Measurements from ENCODE around the gene LTBP2.
"Not testable (repeated sequence)": the region's sequence is repeated elsewhere in the genome, so short reads cannot be mapped to it uniquely, and the experiment has no call there.

LTBP2 gene

DNA sequence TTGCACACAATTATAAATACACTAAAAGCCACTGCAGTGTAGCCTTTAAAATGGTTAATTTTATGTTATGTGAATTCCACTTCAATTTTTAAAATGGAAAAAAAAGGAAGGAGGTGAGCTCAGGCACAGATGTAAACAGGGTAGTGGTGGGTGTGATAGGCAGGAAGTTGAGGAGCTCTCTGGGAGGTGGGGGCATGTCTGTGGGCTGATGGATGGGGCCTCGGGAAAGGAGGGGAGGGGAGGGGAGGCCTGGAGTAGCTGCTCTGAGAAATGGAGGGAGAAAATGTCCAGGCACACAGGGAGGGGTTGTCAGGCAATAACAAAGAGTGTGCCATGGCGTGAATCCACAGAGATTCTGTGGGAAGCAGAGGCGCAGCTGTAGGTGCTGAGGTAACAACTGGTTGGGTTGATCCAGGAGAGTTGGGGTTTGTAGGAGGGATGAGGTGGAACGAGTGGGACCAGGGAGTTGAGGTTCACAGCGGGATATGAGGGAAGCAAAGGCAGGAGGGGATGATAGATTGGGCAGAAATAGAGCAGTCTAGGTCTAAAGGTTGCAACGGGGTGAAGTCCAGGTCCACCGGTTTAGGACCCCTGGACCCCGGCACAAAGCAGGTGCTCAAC is 57.2 kb downstream of the LTBP2 start:
- DNase-seq (ENCODE audit: extremely low read depth in 1 of 2, low read depth in 1 of 2), result no peak

DNA sequence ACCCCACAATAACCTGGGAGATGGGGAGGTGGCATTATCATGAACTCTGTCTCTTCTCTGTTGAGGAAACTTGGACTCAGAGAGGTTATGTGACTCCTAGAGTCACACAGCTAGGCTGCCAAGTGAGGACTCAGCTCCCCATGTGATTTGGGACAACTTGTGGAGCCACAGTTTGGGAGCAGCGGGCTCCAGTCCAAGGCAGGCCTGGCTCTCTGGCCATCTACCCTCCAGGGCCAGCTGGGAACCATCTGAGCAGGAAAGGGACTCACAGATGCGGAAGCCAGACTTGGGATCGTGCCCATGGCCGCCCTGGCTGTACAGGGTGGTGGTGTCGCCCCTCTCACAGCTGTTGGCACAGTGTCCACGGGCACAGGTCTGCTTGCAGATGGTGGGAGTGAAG is 59.4 kb downstream of the LTBP2 start:
- DNase-seq (ENCODE audit: extremely low read depth in 1 of 2, low read depth in 1 of 2), result no peak

DNA sequence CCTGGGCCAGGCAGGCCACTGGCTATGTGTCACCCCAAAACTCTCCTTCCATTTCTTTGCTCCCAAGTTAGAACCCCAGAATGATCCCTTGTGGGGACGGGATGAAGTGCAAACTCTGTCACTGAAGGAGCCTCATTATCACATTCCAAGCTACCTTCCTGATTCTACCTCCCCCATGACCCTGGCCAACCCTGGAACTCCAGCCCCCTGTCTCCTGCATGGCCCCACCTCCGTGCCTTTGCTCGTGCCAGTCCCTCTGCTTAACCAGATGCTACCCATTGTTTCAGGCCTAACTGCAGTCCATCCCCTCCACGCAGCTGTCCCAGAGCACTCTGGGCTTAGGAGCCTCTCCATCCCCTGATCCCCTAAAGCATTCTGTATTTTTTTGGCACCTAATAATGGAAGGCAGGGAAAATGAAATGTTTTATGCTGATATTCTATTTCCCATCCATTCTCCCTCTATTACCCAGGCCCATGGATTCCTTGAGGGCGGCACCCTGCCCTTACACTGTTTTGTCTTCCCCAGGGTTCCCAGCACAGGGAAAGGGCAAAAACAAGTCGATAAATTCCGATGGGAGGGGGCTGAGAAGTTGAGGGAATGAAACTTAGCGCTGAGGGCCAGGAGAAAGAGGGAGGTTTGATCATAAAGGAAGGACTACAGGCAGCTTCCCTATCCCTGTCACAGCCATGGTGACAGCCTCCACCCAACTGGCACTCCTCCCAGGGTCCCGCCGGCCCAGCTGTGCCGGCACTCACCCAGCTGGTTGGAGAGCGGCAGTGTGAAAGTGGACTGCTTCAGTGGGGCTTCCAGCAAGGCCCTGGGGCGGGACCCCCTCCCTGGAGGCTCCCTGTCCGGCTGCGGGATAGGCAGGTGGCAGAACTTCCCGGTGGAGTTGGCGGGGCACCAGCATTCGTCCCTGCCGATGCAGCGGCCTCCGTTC is 60.3 kb downstream of the LTBP2 start:
- DNase-seq (ENCODE audit: extremely low read depth in 1 of 2, low read depth in 1 of 2), result no peak

- DNase-seq (ENCODE audit: extremely low read depth in 1 of 2, low read depth in 1 of 2), result no peak
Measured at GRCh38 chr14:74551001-74551400, 61.0 kb downstream of the LTBP2 start.

GRCh38 chr14:74550071-74550470 is 62.0 kb downstream of the LTBP2 start:
- DNase-seq (ENCODE audit: extremely low read depth in 1 of 2, low read depth in 1 of 2), result no peak

DNA sequence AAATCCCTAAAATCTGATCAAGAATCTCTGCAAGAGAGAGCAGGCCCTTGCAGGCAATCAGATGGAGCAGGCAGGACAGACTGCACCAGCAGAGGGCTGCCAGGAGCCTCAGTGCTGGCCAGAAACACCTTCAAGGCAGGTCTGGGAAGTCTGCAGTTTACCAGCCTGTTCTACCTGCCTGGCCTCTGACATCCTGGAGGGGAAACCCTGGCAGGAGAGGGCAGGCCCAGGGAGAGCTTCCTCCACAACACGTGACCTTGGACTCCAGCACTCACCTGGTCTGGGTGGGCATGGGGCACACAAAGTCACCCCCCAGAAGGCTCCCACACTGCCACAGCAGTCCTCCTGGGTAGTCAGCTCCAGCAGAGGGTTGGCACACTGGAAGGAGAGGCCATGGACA is 62.4 kb downstream of the LTBP2 start:
- no peak for DNase-seq (ENCODE audit: extremely low read depth in 1 of 2, low read depth in 1 of 2)

DNA sequence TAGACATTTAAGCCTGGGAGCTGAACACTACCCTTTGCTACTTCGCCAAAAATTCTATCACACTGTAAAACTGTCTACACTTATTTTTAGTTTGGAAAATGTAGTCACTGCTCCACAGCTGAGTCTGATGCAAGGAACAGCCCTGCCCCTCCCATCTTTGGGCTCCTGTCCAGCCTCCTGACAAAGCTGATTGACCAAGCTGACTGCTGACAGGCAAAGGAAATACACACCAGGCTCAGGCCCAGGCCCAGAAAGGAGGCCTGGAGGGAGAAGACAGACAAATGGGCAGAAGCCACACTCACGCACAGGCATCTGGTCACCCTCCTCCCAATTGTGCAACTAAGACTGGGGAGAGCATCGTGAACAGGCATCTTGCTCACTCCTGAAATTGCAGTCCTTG is 63.2 kb downstream of the LTBP2 start:
- no peak for DNase-seq (ENCODE audit: extremely low read depth in 1 of 2, low read depth in 1 of 2)

DNA sequence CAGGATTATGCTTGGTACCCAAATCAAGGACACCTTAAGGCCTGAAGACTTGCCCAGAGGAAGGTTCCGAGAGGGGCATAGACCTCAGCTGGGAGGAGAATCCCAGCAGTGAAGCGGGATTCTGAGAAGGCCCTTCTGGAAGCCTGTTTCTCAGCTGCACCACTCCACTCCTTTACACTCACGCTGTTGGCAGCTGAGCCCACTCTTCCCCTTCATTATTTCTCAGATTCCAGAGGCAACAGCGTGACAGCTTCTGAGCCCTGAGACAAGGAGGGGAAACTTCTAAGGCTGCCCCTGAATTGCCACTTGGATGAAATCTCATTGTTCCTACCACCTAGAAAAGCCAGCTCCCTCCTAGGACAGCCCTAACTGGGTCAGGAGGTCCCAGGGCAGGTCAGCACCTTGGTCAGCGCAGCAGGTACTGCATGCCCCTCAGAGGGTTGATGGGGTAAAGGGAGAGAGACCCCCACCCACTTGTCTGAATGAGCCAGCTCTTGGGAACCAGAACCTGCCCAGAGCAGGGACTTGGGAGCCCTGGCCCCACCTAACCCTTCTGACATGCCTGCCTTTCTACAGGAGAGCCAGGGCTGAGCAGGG is 64.6 kb downstream of the LTBP2 start:
- DNase-seq (ENCODE audit: extremely low read depth in 1 of 2, low read depth in 1 of 2), result no peak

DNA sequence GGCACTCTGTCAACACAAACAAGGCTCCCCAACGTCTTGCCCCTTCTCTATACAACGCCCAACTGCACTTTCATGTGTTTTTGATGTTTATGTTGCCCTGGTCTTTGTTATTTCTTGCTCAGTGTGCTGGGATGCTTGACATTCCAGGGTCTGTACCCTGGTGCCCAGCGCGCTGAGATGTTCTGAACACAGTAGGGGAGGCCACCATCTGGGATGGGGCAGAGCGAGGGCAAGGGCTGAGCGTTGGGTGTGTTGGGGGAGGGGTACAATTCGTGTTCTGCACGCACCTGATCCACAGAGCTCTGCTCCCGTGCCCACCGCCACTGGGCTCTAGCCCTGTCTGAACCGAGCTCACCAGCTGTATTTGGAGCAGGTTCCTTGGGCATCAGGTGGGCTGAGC is 65.6 kb downstream of the LTBP2 start:
- DNase-seq (ENCODE audit: extremely low read depth in 1 of 2, low read depth in 1 of 2), result no peak

- DNase-seq (ENCODE audit: extremely low read depth in 1 of 2, low read depth in 1 of 2), result no peak
Measured at GRCh38 chr14:74545386-74545785, 66.7 kb downstream of the LTBP2 start.

- no peak for DNase-seq (ENCODE audit: extremely low read depth in 1 of 2, low read depth in 1 of 2)
Measured at GRCh38 chr14:74543771-74544438, 68.1 kb downstream of the LTBP2 start.

GRCh38 chr14:74542056-74542685 is 69.9 kb downstream of the LTBP2 start:
- no peak for DNase-seq (ENCODE audit: extremely low read depth in 1 of 2, low read depth in 1 of 2)

GRCh38 chr14:74541225-74541624 is 70.8 kb downstream of the LTBP2 start:
- no peak for DNase-seq (ENCODE audit: extremely low read depth in 1 of 2, low read depth in 1 of 2)

DNA sequence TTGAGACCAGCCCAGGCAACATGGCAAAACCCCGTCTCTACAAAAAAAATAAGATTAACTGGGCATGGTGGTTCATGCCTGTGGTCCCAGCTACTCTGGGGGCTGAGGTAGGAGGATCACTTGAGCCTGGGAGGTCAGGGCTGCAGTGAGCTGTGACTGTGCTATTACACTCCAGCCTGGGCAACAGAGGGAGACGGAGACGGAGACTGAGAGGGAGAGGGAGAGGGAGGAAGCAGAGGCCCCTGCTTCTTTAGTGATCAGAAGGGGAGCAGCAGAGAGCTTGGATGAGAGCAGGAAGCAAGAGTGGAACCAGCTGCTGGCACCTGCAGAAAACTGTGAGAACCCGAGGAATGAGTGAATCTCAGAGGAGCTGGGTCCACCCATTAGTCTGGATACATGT is 72.5 kb downstream of the LTBP2 start:
- DNase-seq (ENCODE audit: extremely low read depth in 1 of 2, low read depth in 1 of 2), result no peak

DNA sequence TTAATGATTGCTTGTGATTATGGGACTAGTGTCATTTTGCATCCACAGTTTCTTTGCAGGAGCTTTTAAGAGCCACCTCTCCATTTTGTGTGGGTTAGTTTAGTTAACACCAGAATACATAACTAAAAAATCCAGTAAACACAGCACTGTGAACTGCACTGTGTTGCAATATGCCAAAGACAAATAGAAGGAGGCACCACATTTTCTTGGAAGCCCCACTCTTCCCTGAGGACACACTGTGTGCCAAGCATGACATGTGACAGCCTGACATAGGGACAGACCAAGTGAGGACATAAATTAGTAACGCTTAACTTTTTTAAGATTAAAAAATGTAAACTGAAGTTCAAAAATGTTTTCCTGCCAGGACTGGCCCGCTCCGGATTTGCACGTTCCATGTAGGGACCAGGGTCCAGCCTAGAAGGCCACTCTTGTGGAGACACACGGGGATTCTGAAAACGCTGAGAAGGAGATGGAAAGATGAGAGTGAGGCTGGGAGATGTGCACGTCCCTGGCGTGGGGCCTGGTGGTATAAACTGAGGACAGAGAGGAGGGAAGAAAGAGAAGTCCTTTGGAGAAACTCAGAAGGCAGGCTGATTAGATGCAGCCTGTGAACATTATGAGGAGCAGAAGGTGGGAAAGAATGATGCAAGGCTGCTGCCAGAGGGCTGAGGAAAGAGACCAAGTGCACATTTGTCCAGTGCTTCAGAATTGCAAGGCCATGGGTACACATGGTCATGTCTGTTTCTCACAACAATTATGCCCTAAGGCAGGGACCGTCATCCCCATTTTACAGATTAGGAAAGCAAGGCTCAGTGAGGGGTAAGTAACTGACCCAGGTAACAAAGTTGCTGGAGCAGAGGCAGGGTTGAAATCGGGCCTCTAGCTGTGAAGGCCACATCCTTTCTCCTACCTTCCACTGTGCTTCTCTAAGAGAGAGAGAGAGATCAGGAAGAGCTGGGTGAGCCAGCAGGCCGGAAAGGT is 73.3 kb downstream of the LTBP2 start:
- DNase-seq (ENCODE audit: extremely low read depth in 1 of 2, low read depth in 1 of 2), result no peak

GRCh38 chr14:74536336-74536735 is 75.7 kb downstream of the LTBP2 start:
- DNase-seq (ENCODE audit: extremely low read depth in 1 of 2, low read depth in 1 of 2), result not testable (repeated sequence)

- DNase-seq (ENCODE audit: extremely low read depth in 1 of 2, low read depth in 1 of 2), result no peak
Measured at GRCh38 chr14:74535756-74536325, 76.2 kb downstream of the LTBP2 start.

DNA sequence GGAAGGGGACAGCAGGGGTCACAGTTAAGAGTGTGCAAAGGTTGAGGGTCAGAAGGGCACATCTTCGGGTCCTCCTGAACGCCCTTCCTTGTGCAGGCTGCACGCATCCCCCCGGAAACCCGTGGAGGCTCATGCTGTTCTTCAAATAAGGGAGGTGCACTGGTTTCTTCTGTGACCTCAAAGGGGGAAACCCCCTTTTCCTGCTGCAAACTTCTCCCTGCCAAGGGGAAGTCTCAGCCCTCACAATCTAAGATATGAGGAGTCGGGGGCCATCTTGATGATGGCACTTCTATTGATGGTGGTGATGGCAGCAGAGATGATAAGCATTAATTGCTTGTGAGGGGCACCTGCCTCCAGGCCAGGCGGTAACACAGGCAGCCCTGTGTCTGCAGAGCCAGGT is 78.5 kb downstream of the LTBP2 start:
- no peak for DNase-seq (ENCODE audit: extremely low read depth in 1 of 2, low read depth in 1 of 2)

GRCh38 chr14:74532246-74532645 is 79.8 kb downstream of the LTBP2 start:
- no peak for DNase-seq (ENCODE audit: extremely low read depth in 1 of 2, low read depth in 1 of 2)
